SU-DHL-6 (cell line): ENCODE data around the gene SLC51A.
"Not testable (repeated sequence)": the region's sequence is repeated elsewhere in the genome, so short reads cannot be mapped to it uniquely, and the experiment has no call there.

Experiments used
- EZH2phosphoT487 ChIP-seq: fragments of 200-600 bp; sonication (generic), shearing (Covaris generic); conservative IDR thresholded peaks from 2 replicates; pipeline ENCODE4 v1.6.1; 2018; ENCODE audit warnings: mild to moderate bottlenecking, antibody characterized with exemption, low read length, moderate library complexity, mixed read lengths
- TF ChIP-seq, protein P1 (sequence below): fragments of 200-600 bp; sonication (generic); IDR thresholded peaks from one replicate; pipeline ENCODE4 v1.5.1; 2017; ENCODE audit warnings: antibody characterized with exemption, mild to moderate bottlenecking, low read length, moderate library complexity; ENCODE audit not compliant: insufficient read depth, poor library complexity, severe bottlenecking

DNA sequence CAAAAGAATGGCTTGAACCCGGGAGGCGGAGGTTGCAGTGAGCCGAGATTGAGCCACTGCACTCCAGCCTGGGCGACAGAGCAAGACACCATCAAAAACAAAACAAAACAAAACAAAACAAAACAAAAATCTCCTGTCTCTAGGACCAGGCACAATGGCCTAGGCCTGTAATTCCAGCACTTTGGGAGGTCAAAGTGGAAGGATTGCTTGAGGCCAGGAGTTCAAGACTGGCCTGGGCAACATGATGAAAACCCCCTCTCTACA, 32.2 kb upstream of the SLC51A start:
- TF ChIP-seq, protein P1, sequence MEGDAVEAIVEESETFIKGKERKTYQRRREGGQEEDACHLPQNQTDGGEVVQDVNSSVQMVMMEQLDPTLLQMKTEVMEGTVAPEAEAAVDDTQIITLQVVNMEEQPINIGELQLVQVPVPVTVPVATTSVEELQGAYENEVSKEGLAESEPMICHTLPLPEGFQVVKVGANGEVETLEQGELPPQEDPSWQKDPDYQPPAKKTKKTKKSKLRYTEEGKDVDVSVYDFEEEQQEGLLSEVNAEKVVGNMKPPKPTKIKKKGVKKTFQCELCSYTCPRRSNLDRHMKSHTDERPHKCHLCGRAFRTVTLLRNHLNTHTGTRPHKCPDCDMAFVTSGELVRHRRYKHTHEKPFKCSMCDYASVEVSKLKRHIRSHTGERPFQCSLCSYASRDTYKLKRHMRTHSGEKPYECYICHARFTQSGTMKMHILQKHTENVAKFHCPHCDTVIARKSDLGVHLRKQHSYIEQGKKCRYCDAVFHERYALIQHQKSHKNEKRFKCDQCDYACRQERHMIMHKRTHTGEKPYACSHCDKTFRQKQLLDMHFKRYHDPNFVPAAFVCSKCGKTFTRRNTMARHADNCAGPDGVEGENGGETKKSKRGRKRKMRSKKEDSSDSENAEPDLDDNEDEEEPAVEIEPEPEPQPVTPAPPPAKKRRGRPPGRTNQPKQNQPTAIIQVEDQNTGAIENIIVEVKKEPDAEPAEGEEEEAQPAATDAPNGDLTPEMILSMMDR, result not testable (repeated sequence)
- TF ChIP-seq EZH2phosphoT487, result not testable (repeated sequence)
